OCI-LY1 (cell line): ENCODE measurements around the gene EPPIN.

Experiments
- H2AFZ ChIP-seq: fragments of 200-600 bp; sonication (generic), shearing (Covaris generic); 2 replicates; pipeline ENCODE4 v1.6.0; 2014; ENCODE audit warnings: antibody characterized with exemption, mild to moderate bottlenecking, low read length
- H3F3A ChIP-seq: fragments of 200-600 bp; sonication (generic), shearing (Covaris generic); 2 replicates; pipeline ENCODE4 v1.6.0; 2014; ENCODE audit warnings: mild to moderate bottlenecking, antibody characterized with exemption, low read length, moderate library complexity; ENCODE audit not compliant: insufficient read depth
- H3K27ac ChIP-seq: fragments of 200-600 bp; sonication (generic); 2 replicates; pipeline ENCODE4 v1.5.1; 2014; ENCODE audit warnings: low read length, mixed run types, mild to moderate bottlenecking, low read depth; ENCODE audit not compliant: poor library complexity, severe bottlenecking
- H3K27me3 ChIP-seq: fragments of 200-600 bp; sonication (generic); 2 replicates; pipeline ENCODE4 v1.6.0; 2014; ENCODE audit warnings: antibody characterized with exemption, mild to moderate bottlenecking, low read length, moderate library complexity; ENCODE audit not compliant: insufficient read depth
- H3K36me3 ChIP-seq: fragments of 200-600 bp; sonication (generic); 2 replicates; pipeline ENCODE4 v1.6.1; 2014; ENCODE audit warnings: mild to moderate bottlenecking, antibody characterized with exemption, low read length, moderate library complexity, mixed read lengths; ENCODE audit not compliant: insufficient read depth
- H3K4me1 ChIP-seq: fragments of 200-600 bp; sonication (generic); 2 replicates; pipeline ENCODE4 v1.5.1; 2014; ENCODE audit warnings: mild to moderate bottlenecking, low read length, moderate library complexity; ENCODE audit not compliant: insufficient read depth, severe bottlenecking
- H3K4me2 ChIP-seq: fragments of 200-600 bp; sonication (generic), shearing (Covaris generic); 2 replicates; pipeline ENCODE4 v1.6.1; 2014; ENCODE audit warnings: low read length
- H3K4me3 ChIP-seq: fragments of 200-600 bp; sonication (generic); 2 replicates; pipeline ENCODE4 v1.5.1; 2014; ENCODE audit warnings: low read length, low read depth, mild to moderate bottlenecking, mixed read lengths; ENCODE audit not compliant: poor library complexity, severe bottlenecking
- H3K79me2 ChIP-seq: fragments of 200-600 bp; shearing (Covaris generic); 2 replicates; pipeline ENCODE4 v1.6.1; 2016; ENCODE audit warnings: mixed run types, low read length, mixed read lengths; ENCODE audit not compliant: insufficient read depth
- H3K9ac ChIP-seq: fragments of 200-600 bp; sonication (generic), shearing (Covaris generic); 2 replicates; pipeline ENCODE4 v1.6.1; 2014; ENCODE audit warnings: mild to moderate bottlenecking, low read length, mixed read lengths
- H3K9me2 ChIP-seq: fragments of 200-600 bp; sonication (generic), shearing (Covaris generic); 2 replicates; pipeline ENCODE4 v1.6.1; 2014; ENCODE audit warnings: low read depth, mild to moderate bottlenecking, low read length, mixed read lengths
- H3K9me3 ChIP-seq: fragments of 200-600 bp; shearing (Covaris generic); 2 replicates; pipeline ENCODE4 v1.6.1; 2014; ENCODE audit warnings: low read length, mixed read lengths
- H4K20me1 ChIP-seq: fragments of 200-600 bp; sonication (generic), shearing (Covaris generic); 2 replicates; pipeline ENCODE4 v1.6.0; 2016; ENCODE audit warnings: mild to moderate bottlenecking, low read length; ENCODE audit not compliant: insufficient read depth
- EZH2 ChIP-seq: fragments of 200-600 bp; sonication (generic), shearing (Covaris generic); IDR thresholded peaks from 2 replicates; pipeline ENCODE4 v1.8.0; 2017; ENCODE audit warnings: borderline replicate concordance, mixed run types, mild to moderate bottlenecking, antibody characterized with exemption, low read length, moderate library complexity, mixed read lengths
- TF ChIP-seq, protein P1 (sequence below): fragments of 200-600 bp; sonication (generic), shearing (Covaris generic); IDR thresholded peaks from 2 replicates; pipeline ENCODE4 v1.5.1; 2017; ENCODE audit warnings: mild to moderate bottlenecking, antibody characterized with exemption, low read length, moderate library complexity, mixed read lengths

EPPIN gene

DNA sequence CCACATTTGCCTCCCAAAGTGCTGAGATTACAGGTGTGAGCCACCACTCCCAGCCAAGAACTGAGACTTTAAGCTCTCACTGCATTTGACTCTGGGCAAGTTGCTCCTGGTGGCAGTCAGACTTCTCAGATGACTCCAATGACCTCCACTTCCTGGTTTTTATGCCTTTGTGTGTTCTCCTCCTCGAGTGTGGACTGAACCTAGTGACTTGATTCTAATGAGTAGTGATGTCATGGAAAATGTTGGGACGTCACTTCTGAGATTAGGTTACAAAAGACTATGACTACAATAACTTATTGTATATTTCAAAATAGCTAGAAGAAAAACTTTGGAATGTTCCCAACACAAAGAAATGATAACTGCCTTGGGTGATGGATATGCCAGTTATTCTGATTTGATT, 43.8 kb downstream of the EPPIN start:
- Histone ChIP-seq H3K27me3 (no peaks in the 10 kb centered on the region), H3K27ac (no peak overlapping the region), H3K9me2 (no peaks in the 10 kb centered on the region), H3K4me3 (no peak overlapping the region), H4K20me1 (no peaks in the 10 kb centered on the region), H2AFZ (no peak overlapping the region), H3F3A (no peaks in the 10 kb centered on the region), H3K9me3 (no peaks in the 10 kb centered on the region), H3K4me1 (no peaks in the 10 kb centered on the region), H3K36me3 (no peaks in the 10 kb centered on the region), H3K9ac (no peak overlapping the region), H3K4me2 (no peak overlapping the region), H3K79me2 (no peaks in the 10 kb centered on the region)
- TF ChIP-seq, protein P1, sequence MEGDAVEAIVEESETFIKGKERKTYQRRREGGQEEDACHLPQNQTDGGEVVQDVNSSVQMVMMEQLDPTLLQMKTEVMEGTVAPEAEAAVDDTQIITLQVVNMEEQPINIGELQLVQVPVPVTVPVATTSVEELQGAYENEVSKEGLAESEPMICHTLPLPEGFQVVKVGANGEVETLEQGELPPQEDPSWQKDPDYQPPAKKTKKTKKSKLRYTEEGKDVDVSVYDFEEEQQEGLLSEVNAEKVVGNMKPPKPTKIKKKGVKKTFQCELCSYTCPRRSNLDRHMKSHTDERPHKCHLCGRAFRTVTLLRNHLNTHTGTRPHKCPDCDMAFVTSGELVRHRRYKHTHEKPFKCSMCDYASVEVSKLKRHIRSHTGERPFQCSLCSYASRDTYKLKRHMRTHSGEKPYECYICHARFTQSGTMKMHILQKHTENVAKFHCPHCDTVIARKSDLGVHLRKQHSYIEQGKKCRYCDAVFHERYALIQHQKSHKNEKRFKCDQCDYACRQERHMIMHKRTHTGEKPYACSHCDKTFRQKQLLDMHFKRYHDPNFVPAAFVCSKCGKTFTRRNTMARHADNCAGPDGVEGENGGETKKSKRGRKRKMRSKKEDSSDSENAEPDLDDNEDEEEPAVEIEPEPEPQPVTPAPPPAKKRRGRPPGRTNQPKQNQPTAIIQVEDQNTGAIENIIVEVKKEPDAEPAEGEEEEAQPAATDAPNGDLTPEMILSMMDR = no peak
- no peak for TF ChIP-seq EZH2

DNA sequence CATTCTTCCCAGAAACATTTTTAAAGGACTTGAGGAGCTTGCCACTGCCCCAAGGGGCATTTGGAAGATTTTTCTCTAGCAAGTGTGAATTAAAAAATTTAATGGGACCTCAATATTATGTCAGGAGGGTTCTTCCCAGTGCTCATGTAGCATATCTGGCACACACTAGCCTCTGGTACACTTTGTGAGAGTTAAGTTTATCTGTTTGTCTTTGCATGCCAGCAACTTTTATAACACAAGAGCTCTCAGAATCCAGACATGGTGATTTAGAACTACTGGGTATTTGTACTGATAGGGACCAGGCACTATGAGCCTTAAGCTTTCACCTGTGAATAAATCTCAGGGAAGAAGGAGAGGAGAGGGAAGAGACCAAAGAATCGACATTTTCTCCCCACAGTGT, 44.6 kb downstream of the EPPIN start:
- Histone ChIP-seq H3K4me2 (no peak overlapping the region), H3K4me3 (no peak overlapping the region), H3K27ac (no peak overlapping the region), H3K27me3 (no peaks in the 10 kb centered on the region), H3K4me1 (no peaks in the 10 kb centered on the region), H3K9me2 (no peaks in the 10 kb centered on the region), H3K9me3 (no peaks in the 10 kb centered on the region), H4K20me1 (no peaks in the 10 kb centered on the region), H3K9ac (no peak overlapping the region), H3K79me2 (no peaks in the 10 kb centered on the region), H3F3A (no peaks in the 10 kb centered on the region), H2AFZ (no peak overlapping the region), H3K36me3 (no peaks in the 10 kb centered on the region)
- no peak for TF ChIP-seq EZH2
- TF ChIP-seq, protein P1 = no peak

DNA sequence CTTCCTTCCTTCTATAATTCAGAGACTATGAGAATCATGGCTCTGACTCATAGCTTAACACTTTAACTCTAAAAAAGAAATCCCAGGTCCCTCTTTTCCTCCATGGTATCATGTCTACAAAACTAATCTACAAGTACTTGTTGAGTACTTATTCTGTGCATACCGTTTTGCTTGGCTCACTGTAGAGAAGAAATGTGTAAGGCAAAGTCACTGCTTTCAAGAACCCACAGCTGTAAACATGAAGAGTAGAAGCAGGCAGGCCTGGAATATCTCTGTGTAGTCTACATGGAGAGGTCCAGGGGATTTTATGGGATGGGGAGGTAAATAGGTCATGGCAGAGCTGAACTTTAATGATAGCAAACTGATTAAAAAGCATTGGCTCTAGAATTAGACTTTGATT, 45.6 kb downstream of the EPPIN start:
- Histone ChIP-seq H2AFZ (no peak overlapping the region), H3K27ac (no peak overlapping the region), H3K4me2 (no peak overlapping the region), H3K9me3 (no peaks in the 10 kb centered on the region), H3K4me3 (no peak overlapping the region), H3K4me1 (no peaks in the 10 kb centered on the region), H3K9ac (no peak overlapping the region), H3K36me3 (no peaks in the 10 kb centered on the region), H3K9me2 (no peaks in the 10 kb centered on the region), H4K20me1 (no peaks in the 10 kb centered on the region), H3K79me2 (no peaks in the 10 kb centered on the region), H3F3A (no peaks in the 10 kb centered on the region), H3K27me3 (no peaks in the 10 kb centered on the region)
- TF ChIP-seq, protein P1 = no peak
- TF ChIP-seq EZH2 = no peak
